Neural progenitor cell (in vitro differentiated cells): ENCODE measurements around the gene MARS1.

Experiments used
- CTCF ChIP-seq: fragments of 200-600 bp; sonication (generic); IDR thresholded peaks from 2 replicates; pipeline ENCODE4 v1.5.1; 2017; ENCODE audit warnings: antibody characterized with exemption, mild to moderate bottlenecking
- EZH2 ChIP-seq: fragments of 200-600 bp; sonication (generic); IDR thresholded peaks from 2 replicates; pipeline ENCODE4 v1.6.1; 2017; ENCODE audit warnings: antibody characterized with exemption, mild to moderate bottlenecking, moderate library complexity

GRCh38 chr12:57511588-57512325 lies 23.9 kb downstream of the MARS1 start:
- TF ChIP-seq EZH2, result no peak
- no peak for TF ChIP-seq CTCF
